ENCODE measurements around the gene RBM42.

RBM42 gene

GRCh38 chr19:35663981-35664380 lies 35.1 kb downstream of the RBM42 start:
- H3K4me3 ChIP-seq (ENCODE audit: insufficient read depth in 1 of 2, low read depth in 1 of 2, low read length in 2 of 2) = no peak overlapping the region
- no peak overlapping the region for H2AK5ac ChIP-seq (ENCODE audit: low read length, severe bottlenecking)
- H3K23ac ChIP-seq (ENCODE audit: low read length in 2 of 2) = no peak overlapping the region
- peaks cover 3% of the 10 kb centered on the region for H3K4me1 ChIP-seq (ENCODE audit: control insufficient read depth, insufficient read depth, low read depth, low read length)
- no peak overlapping the region for H3K9ac ChIP-seq (ENCODE audit: low read length)
- no peak overlapping the region for H3K27ac ChIP-seq (ENCODE audit: low read length, poor library complexity, severe bottlenecking)
- 88% methylated on average over 3 of the region's 3 CpGs for WGBS
- H2BK120ac ChIP-seq (ENCODE audit: low read depth, low read length) = no peak overlapping the region
- H3K36me3 ChIP-seq (ENCODE audit: control insufficient read depth in 1 of 2, insufficient read depth in 2 of 2, low read depth in 1 of 2, low read length in 2 of 2) = peaks cover 26 to 33% of the 10 kb centered on the region in 2 experiments
- H2BK15ac ChIP-seq (ENCODE audit: low read depth, poor library complexity, severe bottlenecking) = no peak overlapping the region
- no peak overlapping the region for H2BK5ac ChIP-seq (ENCODE audit: low read depth, low read length, poor library complexity, severe bottlenecking)
- no peak for DNase-seq
- no peaks in the 10 kb centered on the region for H3K9me3 ChIP-seq (ENCODE audit: control insufficient read depth, low read length)
- no peaks in the 10 kb centered on the region for H3K27me3 ChIP-seq (ENCODE audit: control insufficient read depth in 1 of 2, insufficient read depth in 1 of 2, low read length in 2 of 2)
- H3K18ac ChIP-seq (ENCODE audit: low read depth in 1 of 2, low read length in 2 of 2) = no peak overlapping the region
- no peaks in the 10 kb centered on the region for H3K79me1 ChIP-seq (replicated peaks; ENCODE audit: low read length, poor library complexity, severe bottlenecking)
- H2BK12ac ChIP-seq (ENCODE audit: low read length in 2 of 2) = no peak overlapping the region
- H3K4ac ChIP-seq (ENCODE audit: low read depth in 1 of 2, low read length in 2 of 2) = no peak overlapping the region
- no peak overlapping the region for H4K91ac ChIP-seq (ENCODE audit: low read length)
- no peak overlapping the region for H2AFZ ChIP-seq (ENCODE audit: low read depth, low read length)
- H3K4me2 ChIP-seq (ENCODE audit: low read length, poor library complexity, severe bottlenecking) = no peak overlapping the region
- H4K8ac ChIP-seq (ENCODE audit: low read length) = no peak overlapping the region
- no peak overlapping the region for H3K14ac ChIP-seq (ENCODE audit: low read length in 2 of 2)

- H3K27ac ChIP-seq (ENCODE audit: low read length, poor library complexity, severe bottlenecking) = no peak overlapping the region
- H3K4me1 ChIP-seq (ENCODE audit: control insufficient read depth, insufficient read depth, low read depth, low read length) = peaks cover 3% of the 10 kb centered on the region
- no peak overlapping the region for H2BK15ac ChIP-seq (ENCODE audit: low read depth, poor library complexity, severe bottlenecking)
- no peak overlapping the region for H2AFZ ChIP-seq (ENCODE audit: low read depth, low read length)
- H2BK12ac ChIP-seq (ENCODE audit: low read length in 2 of 2) = no peak overlapping the region
- no peak overlapping the region for H3K14ac ChIP-seq (ENCODE audit: low read length in 2 of 2)
- 93% methylated on average over 24 of the region's 24 CpGs for WGBS
- peaks cover 7 to 10% of the 10 kb centered on the region in 2 experiments for H3K27me3 ChIP-seq (ENCODE audit: control insufficient read depth in 1 of 2, insufficient read depth in 1 of 2, low read length in 2 of 2)
- H2AK5ac ChIP-seq (ENCODE audit: low read length, severe bottlenecking) = no peak overlapping the region
- H3K4ac ChIP-seq (ENCODE audit: low read depth in 1 of 2, low read length in 2 of 2) = no peak overlapping the region
- no peak overlapping the region for H2BK5ac ChIP-seq (ENCODE audit: low read depth, low read length, poor library complexity, severe bottlenecking)
- no peak overlapping the region for H4K8ac ChIP-seq (ENCODE audit: low read length)
- no peak for DNase-seq
- peak overlapping the region in 1 of 2 experiments; percentile 28 for H3K23ac ChIP-seq (ENCODE audit: low read length in 2 of 2)
- no peak overlapping the region for H3K4me2 ChIP-seq (ENCODE audit: low read length, poor library complexity, severe bottlenecking)
- no peak overlapping the region for H2BK120ac ChIP-seq (ENCODE audit: low read depth, low read length)
- H3K79me1 ChIP-seq (replicated peaks; ENCODE audit: low read length, poor library complexity, severe bottlenecking) = no peaks in the 10 kb centered on the region
- no peak overlapping the region for H4K91ac ChIP-seq (ENCODE audit: low read length)
- H3K9me3 ChIP-seq (ENCODE audit: control insufficient read depth, low read length) = no peaks in the 10 kb centered on the region
- no peak overlapping the region for H3K18ac ChIP-seq (ENCODE audit: low read depth in 1 of 2, low read length in 2 of 2)
- no peak overlapping the region for H3K9ac ChIP-seq (ENCODE audit: low read length)
- H3K36me3 ChIP-seq (ENCODE audit: control insufficient read depth in 1 of 2, insufficient read depth in 2 of 2, low read depth in 1 of 2, low read length in 2 of 2) = peaks cover 17 to 26% of the 10 kb centered on the region in 2 experiments
- no peak overlapping the region for H3K4me3 ChIP-seq (ENCODE audit: insufficient read depth in 1 of 2, low read depth in 1 of 2, low read length in 2 of 2)
Observed at GRCh38 chr19:35665157-35665556, 36.3 kb downstream of the RBM42 start.

DNA sequence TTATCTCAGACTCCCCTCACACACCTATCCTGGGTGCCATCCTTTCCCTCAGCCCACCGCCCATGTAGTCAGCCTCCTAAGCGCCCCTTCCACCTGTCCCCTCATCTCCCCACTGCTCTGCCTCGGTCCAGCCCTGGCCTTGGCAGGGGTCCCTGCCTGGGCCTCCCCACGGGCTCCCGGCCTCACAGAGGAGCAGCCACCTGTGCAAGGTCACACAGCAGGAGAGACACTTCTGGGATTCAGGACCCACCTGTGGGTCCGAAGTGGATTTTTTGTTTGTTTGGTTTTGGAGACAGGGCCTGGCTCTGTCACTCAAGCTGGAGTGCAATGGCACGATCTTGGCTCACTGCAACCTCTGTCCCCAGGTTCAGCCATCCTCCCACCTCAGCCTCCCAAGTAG lies 36.8 kb downstream of the RBM42 start:
- Histone ChIP-seq H3K9ac (ENCODE audit: low read length) (no peak overlapping the region), H3K14ac (ENCODE audit: low read length in 2 of 2) (no peak overlapping the region), H3K4me1 (ENCODE audit: control insufficient read depth, insufficient read depth, low read depth, low read length) (peaks cover 3% of the 10 kb centered on the region), H2BK12ac (ENCODE audit: low read length in 2 of 2) (no peak overlapping the region), H3K23ac (ENCODE audit: low read length in 2 of 2) (no peak overlapping the region), H3K18ac (ENCODE audit: low read depth in 1 of 2, low read length in 2 of 2) (no peak overlapping the region), H3K4me3 (ENCODE audit: insufficient read depth in 1 of 2, low read depth in 1 of 2, low read length in 2 of 2) (no peak overlapping the region), H4K91ac (ENCODE audit: low read length) (no peak overlapping the region), H2AFZ (ENCODE audit: low read depth, low read length) (no peak overlapping the region), H3K79me1 (replicated peaks; ENCODE audit: low read length, poor library complexity, severe bottlenecking) (no peaks in the 10 kb centered on the region), H2BK120ac (ENCODE audit: low read depth, low read length) (no peak overlapping the region), H3K4ac (ENCODE audit: low read depth in 1 of 2, low read length in 2 of 2) (no peak overlapping the region), H3K4me2 (ENCODE audit: low read length, poor library complexity, severe bottlenecking) (no peak overlapping the region), H4K8ac (ENCODE audit: low read length) (no peak overlapping the region), H3K27me3 (ENCODE audit: control insufficient read depth in 1 of 2, insufficient read depth in 1 of 2, low read length in 2 of 2) (peaks cover 7 to 10% of the 10 kb centered on the region in 2 experiments), H3K36me3 (ENCODE audit: control insufficient read depth in 1 of 2, insufficient read depth in 2 of 2, low read depth in 1 of 2, low read length in 2 of 2) (peaks cover 17 to 22% of the 10 kb centered on the region in 2 experiments), H2BK15ac (ENCODE audit: low read depth, poor library complexity, severe bottlenecking) (no peak overlapping the region), H2BK5ac (ENCODE audit: low read depth, low read length, poor library complexity, severe bottlenecking) (no peak overlapping the region), H3K27ac (ENCODE audit: low read length, poor library complexity, severe bottlenecking) (no peak overlapping the region), H2AK5ac (ENCODE audit: low read length, severe bottlenecking) (no peak overlapping the region), H3K9me3 (ENCODE audit: control insufficient read depth, low read length) (no peaks in the 10 kb centered on the region)
- DNase-seq = no peak
- 81% methylated on average over 7 of the region's 7 CpGs for WGBS

GRCh38 chr19:35666251-35666913 lies 37.5 kb downstream of the RBM42 start, which contains the start of gene UPK1A:
Gene UPK1A, plus strand, starts transcription at chr19:35666517. Its CDS starts 296 bp downstream, at chr19:35666813.
- no peak within 1 kb of the TSS for H3K14ac ChIP-seq (ENCODE audit: low read length in 2 of 2)
- H3K4me2 ChIP-seq (ENCODE audit: low read length, poor library complexity, severe bottlenecking) = no peak within 1 kb of the TSS
- H3K9ac ChIP-seq (ENCODE audit: low read length) = no peak within 1 kb of the TSS
- DNase-seq = no peak
- H3K23ac ChIP-seq (ENCODE audit: low read length in 2 of 2) = no peak within 1 kb of the TSS
- H2BK12ac ChIP-seq (ENCODE audit: low read length in 2 of 2) = no peak within 1 kb of the TSS
- no peak within 1 kb of the TSS for H3K18ac ChIP-seq (ENCODE audit: low read depth in 1 of 2, low read length in 2 of 2)
- H3K27me3 ChIP-seq (ENCODE audit: control insufficient read depth in 1 of 2, insufficient read depth in 1 of 2, low read length in 2 of 2) = peaks cover 7 to 10% of the 10 kb centered on the region in 2 experiments
- WGBS = 80% methylated on average over 14 of the region's 16 CpGs
- no peak within 1 kb of the TSS for H3K4ac ChIP-seq (ENCODE audit: low read depth in 1 of 2, low read length in 2 of 2)
- H4K91ac ChIP-seq (ENCODE audit: low read length) = no peak within 1 kb of the TSS
- H3K9me3 ChIP-seq (ENCODE audit: control insufficient read depth, low read length) = no peaks in the 10 kb centered on the region
- H2BK5ac ChIP-seq (ENCODE audit: low read depth, low read length, poor library complexity, severe bottlenecking) = no peak within 1 kb of the TSS
- H3K4me1 ChIP-seq (ENCODE audit: control insufficient read depth, insufficient read depth, low read depth, low read length) = no peaks in the 10 kb centered on the region
- H2BK15ac ChIP-seq (ENCODE audit: low read depth, poor library complexity, severe bottlenecking) = no peak within 1 kb of the TSS
- no peak within 1 kb of the TSS for H4K8ac ChIP-seq (ENCODE audit: low read length)
- no peak within 1 kb of the TSS for H2BK120ac ChIP-seq (ENCODE audit: low read depth, low read length)
- H3K36me3 ChIP-seq (ENCODE audit: control insufficient read depth in 1 of 2, insufficient read depth in 2 of 2, low read depth in 1 of 2, low read length in 2 of 2) = peaks cover 13 to 16% of the 10 kb centered on the region in 2 experiments
- no peak within 1 kb of the TSS for H3K27ac ChIP-seq (ENCODE audit: low read length, poor library complexity, severe bottlenecking)
- no peak within 1 kb of the TSS for H2AFZ ChIP-seq (ENCODE audit: low read depth, low read length)
- H3K79me1 ChIP-seq (replicated peaks; ENCODE audit: low read length, poor library complexity, severe bottlenecking) = no peaks in the 10 kb centered on the region
- H3K4me3 ChIP-seq (ENCODE audit: insufficient read depth in 1 of 2, low read depth in 1 of 2, low read length in 2 of 2) = no peak within 1 kb of the TSS
- H2AK5ac ChIP-seq (ENCODE audit: low read length, severe bottlenecking) = no peak within 1 kb of the TSS
